GM18951 (cell line): ENCODE data around the gene CD74.
"Not testable (repeated sequence)": the region's sequence is repeated elsewhere in the genome, so short reads cannot be mapped to it uniquely, and the experiment has no call there.

Experiments used
- POLR2A ChIP-seq: IDR thresholded peaks from 4 replicates; pipeline ENCODE4 v1.6.1; 2011; ENCODE audit warnings: mild to moderate bottlenecking; ENCODE audit not compliant: insufficient read length, insufficient read depth; ENCODE audit errors: extremely low read depth
- in situ Hi-C: fragments of 300-500 bp; cut with MboI; formaldehyde crosslinking; loops from one replicate; pipeline ENCODE4 v1.12.0; 2022; ENCODE audit warnings: low sequenced_read_pairs, mixed read lengths, inconsistent platforms; ENCODE audit not compliant: unreplicated experiment

The CD74 gene

DNA sequence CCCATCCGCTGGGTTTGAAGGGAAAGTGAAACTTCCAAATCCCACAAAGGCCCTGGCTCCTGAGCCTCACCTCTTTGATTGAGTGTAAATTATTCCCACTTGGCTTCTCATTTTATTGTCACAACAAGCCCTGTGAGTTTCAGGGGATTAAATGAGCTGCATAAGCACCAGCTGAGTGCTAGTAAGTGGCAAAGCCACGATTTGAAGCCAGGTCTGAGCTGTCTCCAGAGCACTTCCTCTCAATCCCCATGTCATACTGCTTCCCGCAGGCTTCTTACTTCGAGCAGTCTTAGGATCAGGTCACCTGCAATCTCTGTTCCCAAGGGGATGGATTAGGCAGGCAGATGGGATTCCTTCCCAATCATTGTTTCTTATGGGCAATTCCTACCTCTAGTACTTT lies 18.9 kb upstream of the CD74 start:
- no peak for TF ChIP-seq POLR2A
- in situ Hi-C loops, result no loop called here

DNA sequence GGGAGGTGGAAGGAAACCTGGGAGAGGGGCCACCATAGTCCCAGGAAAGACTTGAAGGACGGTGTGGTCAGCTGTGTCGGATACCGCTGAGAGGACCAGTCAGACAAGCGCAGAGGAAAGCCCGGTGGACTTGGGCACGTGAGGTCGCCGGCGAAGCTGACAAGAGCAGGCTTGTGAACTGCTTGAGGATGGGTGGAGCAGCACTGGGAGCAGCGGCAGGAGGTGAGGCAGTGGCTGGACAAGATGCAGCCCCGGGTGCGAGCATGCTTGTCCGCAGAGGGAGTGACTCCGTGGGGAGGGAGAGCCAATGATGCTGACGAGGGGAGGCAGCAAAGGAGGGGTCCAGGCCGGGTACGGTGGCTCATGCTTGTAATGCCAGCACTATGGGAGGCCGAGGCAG lies 18.3 kb upstream of the CD74 start:
- in situ Hi-C loops, result no loop called here
- TF ChIP-seq POLR2A, result no peak

- in situ Hi-C loops, result no loop called here
- TF ChIP-seq POLR2A, result no peak
Measured at GRCh38 chr5:150429410-150429873, 16.7 kb upstream of the CD74 start.

GRCh38 chr5:150428978-150429377 lies 16.3 kb upstream of the CD74 start:
- in situ Hi-C loops, result no loop called here
- no peak for TF ChIP-seq POLR2A

GRCh38 chr5:150428106-150428876 lies 15.6 kb upstream of the CD74 start:
- TF ChIP-seq POLR2A, result no peak
- in situ Hi-C loops, result no loop called here

DNA sequence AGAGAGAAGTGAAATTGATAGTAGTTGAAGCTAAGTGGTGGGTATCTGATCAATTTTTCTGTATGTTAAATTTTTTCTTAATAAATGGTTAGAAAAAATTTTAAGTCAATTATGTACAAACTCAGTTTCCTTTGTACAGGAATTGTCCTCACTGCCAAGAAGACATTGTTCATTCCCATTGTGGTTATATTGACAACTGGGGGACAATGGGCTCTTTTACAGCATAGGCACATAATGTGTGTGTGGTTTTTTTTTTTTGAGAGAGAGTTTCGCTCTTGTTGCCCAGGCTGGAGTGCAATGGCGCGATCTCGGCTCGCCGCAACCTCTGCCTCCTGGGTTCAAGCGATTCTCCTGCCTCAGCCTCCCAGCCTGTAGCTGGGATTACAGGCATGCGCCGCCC lies 13.5 kb upstream of the CD74 start:
- in situ Hi-C loops, result not testable (repeated sequence)

- in situ Hi-C loops, result no loop called here
- TF ChIP-seq POLR2A, result no peak
Measured at GRCh38 chr5:150422758-150423157, 10.0 kb upstream of the CD74 start.

- TF ChIP-seq POLR2A, result no peak
- in situ Hi-C loops, result no loop called here
Measured at GRCh38 chr5:150422075-150422474, 9.4 kb upstream of the CD74 start.

DNA sequence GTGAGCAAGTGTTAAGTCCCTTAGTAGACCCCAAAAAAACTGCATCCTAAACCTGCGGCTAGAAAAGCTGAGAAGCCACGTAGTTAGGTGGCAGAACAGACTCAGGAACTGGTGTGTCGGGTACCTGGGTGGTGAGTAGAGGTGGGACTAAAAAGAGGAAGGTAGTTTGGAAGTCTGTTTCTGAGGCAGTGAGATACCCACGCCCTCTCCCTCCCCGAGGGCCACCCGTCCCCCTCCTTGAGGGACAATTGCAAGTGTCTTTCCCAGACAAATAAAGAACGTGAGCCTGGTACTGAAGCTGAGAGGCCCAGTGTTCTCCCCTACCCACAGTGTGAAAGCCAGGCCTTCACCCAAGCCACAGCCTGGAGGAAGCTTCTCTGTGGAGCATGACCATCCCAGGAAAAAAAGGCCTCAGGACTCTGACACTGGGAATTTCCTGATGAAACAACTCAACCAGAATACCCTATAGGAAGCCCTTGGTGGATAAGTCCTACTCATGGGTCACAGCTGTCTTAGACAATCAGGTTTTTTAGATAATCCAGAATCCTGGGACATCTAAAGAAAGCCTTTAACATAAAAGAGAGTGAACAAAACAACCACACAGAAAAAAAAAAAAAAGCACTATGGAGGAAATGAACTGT lies 7.0 kb upstream of the CD74 start:
- in situ Hi-C loops, result no loop called here
- TF ChIP-seq POLR2A, result no peak

GRCh38 chr5:150413902-150414790 lies 1.4 kb upstream of the CD74 start:
- in situ Hi-C loops, result not testable (repeated sequence)

DNA sequence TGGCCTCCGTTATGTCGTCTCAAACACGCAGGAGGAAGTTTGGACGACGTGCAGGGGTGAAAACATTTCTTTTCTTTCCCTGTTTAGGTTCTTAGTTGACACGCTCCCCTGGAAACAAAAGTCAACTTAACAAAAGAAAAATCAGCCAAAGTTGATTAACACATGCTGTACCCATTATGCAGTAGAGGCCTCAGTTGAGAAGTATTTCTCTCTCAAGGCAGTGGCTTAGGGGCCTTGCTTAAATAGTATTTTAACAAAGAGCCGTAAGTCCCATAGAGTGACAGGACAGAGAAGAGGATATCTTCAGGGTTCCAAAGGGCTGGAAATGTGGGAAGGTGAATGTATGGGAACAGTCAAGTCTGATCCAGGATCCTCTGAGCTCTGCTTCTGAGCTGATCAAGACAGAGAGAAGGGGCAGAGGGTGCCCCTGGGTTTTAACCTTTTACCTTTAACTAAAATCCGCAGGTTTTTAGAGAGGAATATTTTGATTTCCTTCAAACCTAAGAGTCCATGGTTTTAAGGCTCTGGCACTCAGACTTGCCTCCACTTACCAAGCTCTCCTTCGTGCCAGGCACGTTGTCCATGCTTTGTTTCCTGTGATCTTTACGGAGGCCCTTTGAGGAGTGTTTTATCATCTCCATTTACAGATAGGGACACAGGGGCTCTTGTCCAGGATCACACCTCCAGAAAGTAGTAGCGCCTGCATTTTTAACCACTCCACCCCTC lies 629 bp upstream of the CD74 start:
- in situ Hi-C loops, result no loop called here

GRCh38 chr5:150411245-150411979 lies 1.3 kb downstream of the CD74 start:
- in situ Hi-C loops, result no loop called here
- no peak for TF ChIP-seq POLR2A

More for the DNA sequence above, 629 bp upstream of the CD74 start:
- TF ChIP-seq POLR2A, result no peak
